CD4-positive, alpha-beta T cell (primary cell): ENCODE measurements around the gene MS4A7. TPM values are rescaled to one million over a fixed set of nuclear protein-coding genes. Genes with fewer than 3 reads are reported as not detected.

Experiments
- ATAC-seq: fragments of 200-7000 bp; cut with Tn5 transposase; one replicate; pipeline ENCODE4 v1.10.0; 2022; ENCODE audit warnings: mild to moderate bottlenecking; ENCODE audit not compliant: poor library complexity
- CTCF ChIA-PET: fragments of 350-600 bp; sonication (Branson Sonifier 250); formaldehyde crosslinking; loops from one replicate; lab custom pipeline; 2021; ENCODE audit warnings: antibody characterized with exemption, inconsistent platforms; lab: Charles Lee
- POLR2A ChIA-PET: fragments of 350-600 bp; sonication (Branson Sonifier 250); formaldehyde crosslinking; loops from one replicate; lab custom pipeline; 2021; ENCODE audit warnings: antibody characterized with exemption, inconsistent platforms; lab: Charles Lee
- DNase-seq, 14 experiments: peaks; one replicate each; pipeline ENCODE4 v3.0.0-alpha.2; 2013 to 2020; ENCODE audit warnings: mixed read lengths in 2 of 14
- H3K27ac ChIP-seq, 2 donors: one replicate each; pipeline versions ENCODE4 v1.5.1 to v1.7.0; 2013; ENCODE audit warnings: low read length in 2 of 2, low read depth in 1 of 2, mild to moderate bottlenecking in 1 of 2
- H3K27me3 ChIP-seq, 2 experiments: 1 replicate in 1 of 2; 2 replicates in 1 of 2; pipeline versions ENCODE4 v1.6.1 to v1.7.0; 2013; ENCODE audit warnings: low read length in 2 of 2, control low read depth in 1 of 2, mild to moderate bottlenecking in 1 of 2, moderate library complexity in 1 of 2; ENCODE audit not compliant: insufficient read depth in 2 of 2, control insufficient read depth in 1 of 2
- H3K36me3 ChIP-seq: one replicate; pipeline ENCODE4 v1.6.1; 2013; ENCODE audit warnings: low read length, control low read depth; ENCODE audit not compliant: insufficient read depth
- H3K4me1 ChIP-seq: one replicate; pipeline ENCODE4 v1.6.1; 2013; ENCODE audit warnings: low read length, control low read depth; ENCODE audit not compliant: insufficient read depth
- H3K4me3 ChIP-seq: one replicate; pipeline ENCODE4 v1.5.1; 2013; ENCODE audit warnings: mild to moderate bottlenecking, low read length, moderate library complexity
- H3K9me3 ChIP-seq, 2 experiments: 1 replicate in 1 of 2; 2 replicates in 1 of 2; pipeline versions ENCODE4 v1.6.1 to v1.7.0; 2013; ENCODE audit warnings: low read length in 2 of 2, mild to moderate bottlenecking in 2 of 2, control low read depth in 1 of 2, moderate library complexity in 1 of 2; ENCODE audit not compliant: control insufficient read depth in 1 of 2, insufficient read depth in 1 of 2
- H3K27ac Mint-ChIP-seq: one replicate; pipeline ENCODE4 v1.8.0; 2020; ENCODE audit warnings: mixed read lengths
- H3K27me3 Mint-ChIP-seq: one replicate; pipeline ENCODE4 v1.8.0; 2021; ENCODE audit warnings: mixed read lengths
- H3K36me3 Mint-ChIP-seq: one replicate; pipeline ENCODE4 v1.8.0; 2021; ENCODE audit warnings: low read depth, mixed read lengths
- H3K4me1 Mint-ChIP-seq: one replicate; pipeline ENCODE4 v1.8.0; 2021; ENCODE audit warnings: low read depth, mixed read lengths
- H3K4me3 Mint-ChIP-seq: one replicate; pipeline ENCODE4 v1.8.0; 2020; ENCODE audit warnings: mild to moderate bottlenecking, mixed read lengths
- H3K9me3 Mint-ChIP-seq: one replicate; pipeline ENCODE4 v1.8.0; 2020; ENCODE audit warnings: mixed read lengths
- CTCF ChIP-seq: fragments of 200-600 bp; IDR thresholded peaks from one replicate; pipeline ENCODE4 v1.8.0; 2022; ENCODE audit warnings: antibody characterized with exemption, mild to moderate bottlenecking
- intact Hi-C, 2 experiments: fragments of 100-400 bp; cut with DNase I in 1 of 2; cut with micrococcal nuclease in 1 of 2; formaldehyde crosslinking; loops; one replicate each; pipeline versions ENCODE4 v1.15.1 to v1.9.0; 2023 to 2025; cut with DNase I, micrococcal nuclease
- total RNA-seq, 174 experiments: library from RNA in 2 of 174; stranded (reverse) in 2 of 174; gene quantifications; one replicate each; pipeline ENCODE4 v1.2.3 and lab custom pipeline; 2021 to 2026

Gene MS4A7
- total RNA-seq, 2 experiments from 2014 or later: 0.80 TPM; not detected in 1

DNA sequence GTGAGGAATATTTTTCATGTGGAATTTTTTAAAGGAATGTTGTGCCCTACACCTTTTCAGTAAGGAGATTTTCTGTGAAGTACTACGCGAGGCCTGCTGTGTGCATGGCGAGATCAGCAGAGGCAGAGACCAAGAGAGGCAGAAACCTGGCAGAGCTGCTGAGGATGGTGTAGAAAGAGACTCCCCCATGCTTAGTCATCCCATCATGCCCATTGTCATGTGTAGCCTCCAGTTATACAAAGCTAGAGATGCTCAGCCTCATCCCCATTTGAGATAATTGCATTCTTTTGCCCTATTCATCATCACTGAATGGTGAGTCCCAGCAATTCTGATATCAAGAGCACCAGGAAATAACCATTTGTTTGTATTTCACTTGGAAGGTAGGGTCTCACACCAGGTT is 3.0 kb upstream of the MS4A7 start:
- no peaks in the 10 kb centered on the region for H3K36me3 ChIP-seq
- Mint-ChIP-seq H3K27ac (no peak overlapping the region), H3K4me1 (no peaks in the 10 kb centered on the region), H3K27me3 (peaks cover 19% of the 10 kb centered on the region), H3K4me3 (no peak overlapping the region), H3K36me3 (no peaks in the 10 kb centered on the region), H3K9me3 (no peaks in the 10 kb centered on the region)
- no peak overlapping the region for H3K27ac ChIP-seq
- H3K9me3 ChIP-seq: no peaks in the 10 kb centered on the region
- no peak overlapping the region for H3K4me3 ChIP-seq
- intact Hi-C loops: no loop called here
- ATAC-seq (no peak), DNase-seq (no peak)
- peaks cover 0 to 6% of the 10 kb centered on the region in 2 experiments for H3K27me3 ChIP-seq
- no peak for TF ChIP-seq CTCF
- peaks cover 3% of the 10 kb centered on the region for H3K4me1 ChIP-seq
- CTCF ChIA-PET: no interaction called here
- POLR2A ChIA-PET: no interaction called here

DNA sequence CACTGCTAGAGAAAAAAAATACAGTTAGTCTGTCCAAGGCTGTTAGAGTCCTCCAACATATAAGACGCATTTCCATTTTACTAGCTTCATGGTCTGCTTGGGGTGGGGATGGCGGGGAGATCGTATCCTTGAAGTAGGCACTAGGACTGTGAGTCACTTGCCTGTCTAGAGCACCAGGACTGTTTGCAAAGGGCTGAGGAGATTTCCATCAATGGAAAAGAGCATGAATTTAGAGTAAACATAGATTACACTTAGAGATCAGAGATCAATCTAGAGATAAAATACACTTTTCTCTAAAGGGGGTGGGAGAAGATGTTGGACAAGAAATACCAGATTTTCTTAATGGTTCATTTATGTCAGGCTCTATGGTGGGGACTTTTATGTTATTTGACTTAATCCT is 1.7 kb upstream of the MS4A7 start:
- Mint-ChIP-seq H3K9me3 (no peaks in the 10 kb centered on the region), H3K27ac (no peak overlapping the region), H3K4me1 (no peaks in the 10 kb centered on the region), H3K27me3 (peaks cover 17% of the 10 kb centered on the region), H3K4me3 (no peak overlapping the region), H3K36me3 (no peaks in the 10 kb centered on the region)
- no peak for ATAC-seq
- H3K9me3 ChIP-seq: no peaks in the 10 kb centered on the region
- peaks cover 3% of the 10 kb centered on the region for H3K4me1 ChIP-seq
- intact Hi-C loops: no loop called here
- no peak overlapping the region for H3K27ac ChIP-seq
- H3K36me3 ChIP-seq: no peaks in the 10 kb centered on the region
- no peak for DNase-seq
- peaks cover 6 to 7% of the 10 kb centered on the region in 2 experiments for H3K27me3 ChIP-seq
- POLR2A ChIA-PET: no interaction called here
- CTCF ChIA-PET: no interaction called here
- H3K4me3 ChIP-seq: no peak overlapping the region
- no peak for TF ChIP-seq CTCF

- no peaks in the 10 kb centered on the region for H3K4me1 Mint-ChIP-seq
- CTCF ChIA-PET: no interaction called here
- Histone ChIP-seq H3K4me3 (no peak overlapping the region), H3K27me3 (peaks cover 8 to 12% of the 10 kb centered on the region in 2 experiments), H3K27ac (no peak overlapping the region), H3K4me1 (peaks cover 3% of the 10 kb centered on the region), H3K9me3 (no peaks in the 10 kb centered on the region), H3K36me3 (no peaks in the 10 kb centered on the region)
- no peak for ATAC-seq
- no peak overlapping the region for H3K27ac Mint-ChIP-seq
- peaks cover 11% of the 10 kb centered on the region for H3K27me3 Mint-ChIP-seq
- no peak overlapping the region for H3K4me3 Mint-ChIP-seq
- TF ChIP-seq CTCF: no peak
- H3K36me3 Mint-ChIP-seq: no peaks in the 10 kb centered on the region
- peak in 3 of 14 experiments; percentile 12 to 72 (median 66) for DNase-seq
- no peaks in the 10 kb centered on the region for H3K9me3 Mint-ChIP-seq
- POLR2A ChIA-PET: no interaction called here
- intact Hi-C loops: no loop called here
Observed at GRCh38 chr11:60377401-60378136, 763 bp upstream of the MS4A7 start.
